Brain microvascular endothelial cell (primary cell): Measurements from ENCODE around the gene HK1.

ENCODE experiments used
- DNase-seq: peaks from one replicate; pipeline ENCODE4 v3.0.0-alpha.2; 2020
- H3K27ac ChIP-seq: fragments of 250-450 bp; sonication (Bioruptor Pico); 2 replicates; pipeline ENCODE4 v1.5.1; 2020; ENCODE audit warnings: mild to moderate bottlenecking, moderate library complexity
- H3K27me3 ChIP-seq: fragments of 250-450 bp; sonication (Bioruptor Pico); replicated peaks from 2 replicates; pipeline ENCODE4 v1.5.1; 2020; ENCODE audit warnings: mild to moderate bottlenecking
- H3K36me3 ChIP-seq: fragments of 250-450 bp; sonication (Bioruptor Pico); replicated peaks from 2 replicates; pipeline ENCODE4 v1.5.1; 2020; ENCODE audit warnings: mild to moderate bottlenecking
- H3K4me3 ChIP-seq: 2 replicates; pipeline ENCODE4 v1.5.1; 2011; ENCODE audit warnings: low read depth, mild to moderate bottlenecking, control low read depth, low read length, moderate library complexity
- in situ Hi-C: cut with HindIII; loops from 2 replicates; pipeline ENCODE4 v1.10.0; 2017; ENCODE audit warnings: low sequenced_read_pairs, low pct_ligation_motif_present
- TF ChIP-seq, protein P1 (sequence below): IDR thresholded peaks from 2 replicates; pipeline ENCODE4 v1.5.1; 2011; ENCODE audit warnings: low read depth, mild to moderate bottlenecking, moderate library complexity, low read length, control low read depth, inconsistent platforms; ENCODE audit errors: missing control alignments

The HK1 gene

DNA sequence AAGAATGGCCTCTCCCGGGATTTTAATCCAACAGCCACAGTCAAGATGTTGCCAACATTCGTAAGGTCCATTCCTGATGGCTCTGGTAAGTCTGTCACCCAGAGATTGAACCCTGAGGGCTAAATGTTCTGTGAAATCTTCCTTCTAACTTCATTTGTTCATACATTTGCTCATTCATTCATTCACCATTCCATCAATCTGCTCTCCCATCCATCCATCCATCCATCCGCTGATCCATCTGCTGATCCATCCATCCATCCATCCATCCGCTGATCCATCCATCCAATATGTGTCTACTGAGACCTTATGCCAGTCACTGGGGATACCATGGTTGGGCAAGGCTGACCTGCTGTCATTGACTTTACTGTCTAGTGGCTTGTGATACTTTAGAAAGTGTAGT lies 65.6 kb downstream of the HK1 start:
- Histone ChIP-seq H3K4me3 (no peak overlapping the region), H3K27me3 (no peaks in the 10 kb centered on the region), H3K27ac (no peak overlapping the region), H3K36me3 (peaks cover 8% of the 10 kb centered on the region)
- TF ChIP-seq, protein P1, sequence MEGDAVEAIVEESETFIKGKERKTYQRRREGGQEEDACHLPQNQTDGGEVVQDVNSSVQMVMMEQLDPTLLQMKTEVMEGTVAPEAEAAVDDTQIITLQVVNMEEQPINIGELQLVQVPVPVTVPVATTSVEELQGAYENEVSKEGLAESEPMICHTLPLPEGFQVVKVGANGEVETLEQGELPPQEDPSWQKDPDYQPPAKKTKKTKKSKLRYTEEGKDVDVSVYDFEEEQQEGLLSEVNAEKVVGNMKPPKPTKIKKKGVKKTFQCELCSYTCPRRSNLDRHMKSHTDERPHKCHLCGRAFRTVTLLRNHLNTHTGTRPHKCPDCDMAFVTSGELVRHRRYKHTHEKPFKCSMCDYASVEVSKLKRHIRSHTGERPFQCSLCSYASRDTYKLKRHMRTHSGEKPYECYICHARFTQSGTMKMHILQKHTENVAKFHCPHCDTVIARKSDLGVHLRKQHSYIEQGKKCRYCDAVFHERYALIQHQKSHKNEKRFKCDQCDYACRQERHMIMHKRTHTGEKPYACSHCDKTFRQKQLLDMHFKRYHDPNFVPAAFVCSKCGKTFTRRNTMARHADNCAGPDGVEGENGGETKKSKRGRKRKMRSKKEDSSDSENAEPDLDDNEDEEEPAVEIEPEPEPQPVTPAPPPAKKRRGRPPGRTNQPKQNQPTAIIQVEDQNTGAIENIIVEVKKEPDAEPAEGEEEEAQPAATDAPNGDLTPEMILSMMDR, result no peak
- in situ Hi-C loops, result no loop called here
- no peak for DNase-seq

- no peak overlapping the region for H3K27ac ChIP-seq
- in situ Hi-C loops, result no loop called here
- TF ChIP-seq, protein P1, result no peak
- no peak overlapping the region for H3K4me3 ChIP-seq
- DNase-seq, result no peak
- peaks cover 8% of the 10 kb centered on the region for H3K36me3 ChIP-seq
- H3K27me3 ChIP-seq, result no peaks in the 10 kb centered on the region
Observed at GRCh38 chr10:69344591-69345252, 66.4 kb downstream of the HK1 start.

GRCh38 chr10:69345402-69345801 lies 67.1 kb downstream of the HK1 start:
- no peak for DNase-seq

GRCh38 chr10:69345890-69346474 lies 67.7 kb downstream of the HK1 start:
- Histone ChIP-seq H3K36me3 (peaks cover 8% of the 10 kb centered on the region), H3K4me3 (no peak overlapping the region), H3K27ac (no peak overlapping the region), H3K27me3 (no peaks in the 10 kb centered on the region)
- TF ChIP-seq, protein P1, result no peak
- in situ Hi-C loops, result no loop called here
- DNase-seq, result no peak

More at GRCh38 chr10:69345402-69345801, 67.1 kb downstream of the HK1 start:
- H3K27me3 ChIP-seq, result no peaks in the 10 kb centered on the region
- H3K4me3 ChIP-seq, result no peak overlapping the region
- peaks cover 8% of the 10 kb centered on the region for H3K36me3 ChIP-seq
- in situ Hi-C loops, result no loop called here
- no peak overlapping the region for H3K27ac ChIP-seq
- TF ChIP-seq, protein P1, result no peak

GRCh38 chr10:69346776-69347175 lies 68.5 kb downstream of the HK1 start:
- in situ Hi-C loops, result no loop called here
- Histone ChIP-seq H3K36me3 (peaks cover 8% of the 10 kb centered on the region), H3K4me3 (no peak overlapping the region), H3K27me3 (no peaks in the 10 kb centered on the region), H3K27ac (no peak overlapping the region)
- TF ChIP-seq, protein P1, result no peak
- no peak for DNase-seq
